GM12892 (cell line): ENCODE measurements around the gene SAMD13.

Source experiments
- POLR2A ChIP-seq: IDR thresholded peaks from 2 replicates; pipeline ENCODE4 v1.6.1; 2011; ENCODE audit warnings: low read depth, low read length, control low read depth
- TAF1 ChIP-seq: IDR thresholded peaks from 2 replicates; pipeline ENCODE4 v1.6.1; 2011; ENCODE audit warnings: low read depth, mild to moderate bottlenecking, control low read depth, low read length, borderline replicate concordance

- TF ChIP-seq TAF1 (no peak), POLR2A (no peak)
Measured at GRCh38 chr1:84363622-84364021, 62.1 kb downstream of the SAMD13 start.
